Transverse colon (tissue), 4 donors: ENCODE data around the gene TBX2. TPM values are rescaled to one million over a fixed set of nuclear protein-coding genes. Genes with fewer than 3 reads are reported as not detected.

Source experiments
- DNase-seq: peaks from one replicate; pipeline ENCODE4 v3.0.0-alpha.2; 2019
- H3K27ac ChIP-seq, 4 donors: fragments of 200-600 bp; sonication (generic); 2 replicates each; pipeline ENCODE4 v1.5.1; 2016 to 2018; ENCODE audit warnings: inconsistent platforms in 4 of 4
- H3K27me3 ChIP-seq: fragments of 200-600 bp; sonication (generic); 2 replicates; pipeline ENCODE4 v1.5.1; 2017; ENCODE audit warnings: inconsistent platforms
- H3K36me3 ChIP-seq, 4 donors: fragments of 200-600 bp; sonication (generic); 2 replicates each; pipeline ENCODE4 v1.5.1; 2017 to 2019; ENCODE audit warnings: inconsistent platforms in 4 of 4
- H3K4me1 ChIP-seq, 4 donors: fragments of 200-600 bp; sonication (generic); 2 replicates each; pipeline ENCODE4 v1.5.1; 2017 to 2020; ENCODE audit warnings: inconsistent platforms in 4 of 4
- H3K4me3 ChIP-seq, 4 donors: fragments of 200-600 bp; sonication (generic); 1 replicate in 1 of 4; 2 replicates in 3 of 4; pipeline versions ENCODE4 v1.5.1 to v1.6.1; 2017 to 2019; ENCODE audit warnings: inconsistent platforms in 4 of 4
- H3K9me3 ChIP-seq, 2 donors: fragments of 200-600 bp; sonication (generic); 2 replicates each; pipeline ENCODE4 v1.5.1; 2017 to 2019; ENCODE audit warnings: inconsistent platforms in 2 of 2
- EP300 ChIP-seq: sonication (generic); formaldehyde crosslinking; IDR thresholded peaks from one replicate; pipeline ENCODE4 v1.6.1; 2017; ENCODE audit warnings: antibody characterized with exemption, low read depth
- POLR2A ChIP-seq: fragments of 450-650 bp; IDR thresholded peaks from one replicate; pipeline ENCODE4 v1.6.1; 2016; ENCODE audit warnings: antibody characterized with exemption, mild to moderate bottlenecking, moderate library complexity
- POLR2AphosphoS5 ChIP-seq, 3 donors: sonication (generic); formaldehyde crosslinking; IDR thresholded peaks; one replicate each; pipeline ENCODE4 v1.6.1; 2016; ENCODE audit warnings: antibody characterized with exemption in 3 of 3
- WGBS, 2 donors: methylation state at CpG; one replicate each; pipeline ENCODE4 v1.1.5; 2018; ENCODE audit warnings: low coverage in 1 of 2; 5-methylcytosine and 5-hydroxymethylcytosine counted together
- in situ Hi-C, 4 donors: fragments of 200-750 bp; cut with MboI; loops; one replicate each; pipeline versions ENCODE4 v1.15.0 to v1.15.1; 2017; ENCODE audit warnings: low sequenced_read_pairs in 3 of 4, low pct_ligation_motif_present in 1 of 4, low pct_unique_long_range_greater_than_20kb in 1 of 4
- intact Hi-C: fragments of 100-400 bp; cut with DNase I; formaldehyde crosslinking; loops from one replicate; pipeline ENCODE4 v1.15.1; 2023; ENCODE audit warnings: low total_unique reads
- total RNA-seq, 4 donors: library from RNA; depleted of rRNA; stranded (reverse); fragments of >200 nt; gene quantifications; one replicate each; pipeline ENCODE4 v1.1.0, GENCODE V29; 2016
- TF ChIP-seq, protein P1 (sequence below), 5 experiments: fragments of 200-600 bp in 3 of 5; fragments of 450-650 bp in 2 of 5; sonication (generic) in 3 of 5; IDR thresholded peaks; 1 replicate in 2 of 5; 2 replicates in 3 of 5; pipeline ENCODE4 v1.5.1; 2016 to 2017; ENCODE audit warnings: antibody characterized with exemption in 5 of 5, inconsistent platforms in 3 of 5, mild to moderate bottlenecking in 2 of 5, moderate library complexity in 1 of 5

The TBX2 gene
- total RNA-seq, 4 donors from 2014 or later, result 2.6 to 13.5 (median 8.7) TPM

- H3K9me3 ChIP-seq, result no peaks in the 10 kb centered on the region
- H3K27ac ChIP-seq, result peak overlapping the region; percentile 59 to 77 (median 70)
- H3K27me3 ChIP-seq, result peaks cover 60% of the 10 kb centered on the region
- H3K36me3 ChIP-seq, result no peaks in the 10 kb centered on the region
- TF ChIP-seq POLR2A, result no peak
- TF ChIP-seq, protein P1, sequence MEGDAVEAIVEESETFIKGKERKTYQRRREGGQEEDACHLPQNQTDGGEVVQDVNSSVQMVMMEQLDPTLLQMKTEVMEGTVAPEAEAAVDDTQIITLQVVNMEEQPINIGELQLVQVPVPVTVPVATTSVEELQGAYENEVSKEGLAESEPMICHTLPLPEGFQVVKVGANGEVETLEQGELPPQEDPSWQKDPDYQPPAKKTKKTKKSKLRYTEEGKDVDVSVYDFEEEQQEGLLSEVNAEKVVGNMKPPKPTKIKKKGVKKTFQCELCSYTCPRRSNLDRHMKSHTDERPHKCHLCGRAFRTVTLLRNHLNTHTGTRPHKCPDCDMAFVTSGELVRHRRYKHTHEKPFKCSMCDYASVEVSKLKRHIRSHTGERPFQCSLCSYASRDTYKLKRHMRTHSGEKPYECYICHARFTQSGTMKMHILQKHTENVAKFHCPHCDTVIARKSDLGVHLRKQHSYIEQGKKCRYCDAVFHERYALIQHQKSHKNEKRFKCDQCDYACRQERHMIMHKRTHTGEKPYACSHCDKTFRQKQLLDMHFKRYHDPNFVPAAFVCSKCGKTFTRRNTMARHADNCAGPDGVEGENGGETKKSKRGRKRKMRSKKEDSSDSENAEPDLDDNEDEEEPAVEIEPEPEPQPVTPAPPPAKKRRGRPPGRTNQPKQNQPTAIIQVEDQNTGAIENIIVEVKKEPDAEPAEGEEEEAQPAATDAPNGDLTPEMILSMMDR (IDR thresholded peaks at IDR 0.05), result peak; percentile 97 to 99 (median 98)
- TF ChIP-seq EP300, result no peak
- peak; percentile 17 to 47 (median 41) for TF ChIP-seq POLR2AphosphoS5 (IDR thresholded peaks at IDR 0.05)
- H3K4me3 ChIP-seq, result peak overlapping the region; percentile 39 to 57 (median 50)
- peak; percentile 83 for DNase-seq
- in situ Hi-C loops (loop anchor here in 1 of 4 donors (25.0 kb wide), 1 partner anchor 425 kb away; no protein-coding TSS in a partner anchor), intact Hi-C loops (loop anchor here (10.0 kb wide), 2 partner anchors 432 to 888 kb away; partner anchors contain the start of gene APPBP2)
- 1% methylated on average over 41 of the region's 69 CpGs; no CpG with 5 or more reads in 1 of the 2 donors for WGBS, 2 donors
- H3K4me1 ChIP-seq, result peaks cover 13 to 50% (median 42%) of the 10 kb centered on the region in 4 donors
Observed at GRCh38 chr17:61412143-61412859, 12.7 kb downstream of the TBX2 start.

DNA sequence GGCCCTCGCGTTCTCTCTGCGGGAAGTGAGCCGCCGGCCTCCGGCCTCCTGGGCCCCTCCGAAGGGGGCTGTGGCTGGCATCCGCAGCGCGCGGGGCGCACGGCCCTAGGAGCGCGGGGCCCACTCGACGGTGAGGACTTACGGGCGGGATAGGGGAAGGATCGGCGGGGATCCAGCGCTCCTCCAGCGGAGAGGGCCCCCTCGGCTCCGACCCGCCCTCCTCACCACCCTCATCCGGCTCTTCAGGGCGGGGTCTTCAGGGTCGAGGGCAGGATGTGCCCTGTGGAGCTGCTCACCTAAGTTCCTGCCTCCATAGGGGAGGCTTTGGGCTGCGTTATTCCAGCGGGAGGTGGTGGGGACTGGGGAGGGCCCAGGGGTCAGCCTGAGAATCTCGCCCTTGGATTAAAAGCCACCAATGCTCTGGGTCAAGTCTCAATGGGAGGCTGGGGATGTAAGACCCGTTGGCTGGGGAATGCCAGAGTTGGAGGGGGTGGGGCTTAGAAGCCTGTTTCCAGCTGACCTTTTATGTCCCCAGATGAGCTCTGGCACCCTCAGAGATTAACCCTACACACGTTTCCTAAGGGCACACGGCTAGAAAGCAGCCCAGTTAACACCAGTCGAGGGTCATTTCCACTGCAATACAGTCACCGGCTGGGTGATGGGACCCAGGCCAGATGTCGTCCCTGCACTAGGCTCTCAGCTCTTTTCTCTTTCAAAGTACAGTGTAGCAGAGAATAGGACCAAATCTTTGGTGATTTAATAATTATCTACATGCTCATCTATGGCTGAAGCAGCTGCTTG, 13.4 kb downstream of the TBX2 start:
- in situ Hi-C loops, result loop anchor here in 1 of 4 donors (25.0 kb wide), 1 partner anchor 424 kb away; no protein-coding TSS in a partner anchor
- H3K4me3 ChIP-seq, result peak overlapping the region; percentile 39 to 57 (median 50)
- intact Hi-C loops, result loop anchor here (10.0 kb wide), 2 partner anchors 432 to 888 kb away; partner anchors contain the start of gene APPBP2
- WGBS, 2 donors, result 28 to 53% methylated on average over 3 to 21 of the region's 38 CpGs
- H3K4me1 ChIP-seq, result peaks cover 13 to 48% (median 42%) of the 10 kb centered on the region in 4 donors
- H3K36me3 ChIP-seq, result no peaks in the 10 kb centered on the region
- H3K27ac ChIP-seq, result peak overlapping the region; percentile 59 to 77 (median 70)
- TF ChIP-seq, protein P1 (IDR thresholded peaks at IDR 0.05), result no peak
- TF ChIP-seq POLR2AphosphoS5 (IDR thresholded peaks at IDR 0.05), result no peak
- TF ChIP-seq EP300, result no peak
- no peak for TF ChIP-seq POLR2A
- no peaks in the 10 kb centered on the region for H3K9me3 ChIP-seq
- DNase-seq, result no peak
- peaks cover 53% of the 10 kb centered on the region for H3K27me3 ChIP-seq

- WGBS, 2 donors, result 86% methylated on average over 8 of the region's 8 CpGs; no CpG with 5 or more reads in 1 of the 2 donors
- Histone ChIP-seq H3K9me3 (no peaks in the 10 kb centered on the region), H3K27ac (peak overlapping the region in 1 of 4 donors; percentile 59), H3K4me1 (peaks cover 12 to 46% (median 40%) of the 10 kb centered on the region in 4 donors), H3K36me3 (no peaks in the 10 kb centered on the region), H3K27me3 (peaks cover 47% of the 10 kb centered on the region), H3K4me3 (no peak overlapping the region)
- intact Hi-C loops, result loop anchor here (10.0 kb wide), 2 partner anchors 431 to 889 kb away; partner anchors contain the start of gene APPBP2
- DNase-seq, result no peak
- in situ Hi-C loops, result loop anchor here in 1 of 4 donors (25.0 kb wide), 1 partner anchor 424 kb away; no protein-coding TSS in a partner anchor
- TF ChIP-seq EP300 (no peak), POLR2A (no peak), POLR2AphosphoS5 (IDR thresholded peaks at IDR 0.05) (no peak)
- TF ChIP-seq, protein P1 (IDR thresholded peaks at IDR 0.05), result no peak
Observed at GRCh38 chr17:61413661-61414126, 14.1 kb downstream of the TBX2 start.
